ENCODE data around the gene FARSA.

- TF ChIP-seq CTCF (IDR thresholded peaks at IDR 0.05): no peak
- no peak for TF ChIP-seq EP300 (IDR thresholded peaks at IDR 0.05)
- TF ChIP-seq POLR2A (IDR thresholded peaks at IDR 0.05): no peak
These were observed 13.4 kb upstream of the FARSA start for GRCh38 chr19:12946731-12947496.
